Hepatocyte (in vitro differentiated cells): ENCODE results near the gene SLC34A3. TPM values are rescaled to one million over a fixed set of nuclear protein-coding genes. Genes with fewer than 3 reads are reported as not detected.

ENCODE experiments used
- DNase-seq: peaks from one replicate; pipeline ENCODE4 v3.0.0-alpha.2; 2016; ENCODE audit warnings: low spot score
- H2AFZ ChIP-seq: fragments of 200-600 bp; sonication (generic); 2 replicates; pipeline ENCODE4 v1.6.0; 2016; ENCODE audit warnings: antibody characterized with exemption, mild to moderate bottlenecking
- H3K27ac ChIP-seq: fragments of 200-600 bp; sonication (generic); 2 replicates; pipeline ENCODE4 v1.5.1; 2016; ENCODE audit warnings: mild to moderate bottlenecking
- H3K27me3 ChIP-seq: fragments of 200-600 bp; sonication (generic); 2 replicates; pipeline ENCODE4 v1.6.1; 2016
- H3K36me3 ChIP-seq: fragments of 200-600 bp; sonication (generic); replicated peaks from 2 replicates; pipeline ENCODE4 v1.5.1; 2016; ENCODE audit warnings: low read depth; ENCODE audit not compliant: insufficient read depth
- H3K4me1 ChIP-seq: fragments of 200-600 bp; sonication (generic); 2 replicates; pipeline ENCODE4 v1.5.1; 2016; ENCODE audit warnings: mild to moderate bottlenecking, moderate library complexity; ENCODE audit not compliant: insufficient read depth
- H3K4me2 ChIP-seq: fragments of 200-600 bp; sonication (generic); 2 replicates; pipeline ENCODE4 v1.6.0; 2016
- H3K4me3 ChIP-seq: fragments of 200-600 bp; sonication (generic); 2 replicates; pipeline ENCODE4 v1.5.1; 2016; ENCODE audit warnings: mild to moderate bottlenecking
- H3K79me2 ChIP-seq: fragments of 200-600 bp; sonication (generic); 2 replicates; pipeline ENCODE4 v1.6.0; 2017; ENCODE audit warnings: mild to moderate bottlenecking
- H3K9me2 ChIP-seq: fragments of 200-600 bp; sonication (generic); replicated peaks from 2 replicates; pipeline ENCODE4 v1.6.0; 2017; ENCODE audit warnings: mild to moderate bottlenecking; ENCODE audit not compliant: insufficient read depth
- H3K9me3 ChIP-seq: fragments of 200-600 bp; sonication (generic); 2 replicates; pipeline ENCODE4 v1.5.1; 2016; ENCODE audit warnings: low read depth, mild to moderate bottlenecking
- H4K20me1 ChIP-seq: fragments of 200-600 bp; sonication (generic); 2 replicates; pipeline ENCODE4 v1.6.0; 2016; ENCODE audit warnings: mild to moderate bottlenecking; ENCODE audit not compliant: insufficient read depth, poor library complexity, severe bottlenecking
- EZH2 ChIP-seq: fragments of 200-600 bp; sonication (generic); IDR thresholded peaks from 2 replicates; pipeline ENCODE4 v1.6.1; 2016; ENCODE audit warnings: antibody characterized with exemption, mild to moderate bottlenecking, borderline replicate concordance
- EZH2phosphoT487 ChIP-seq: fragments of 200-600 bp; sonication (generic); IDR thresholded peaks from one replicate; pipeline ENCODE4 v1.6.1; 2018; ENCODE audit warnings: antibody characterized with exemption, mild to moderate bottlenecking, low read depth, moderate library complexity; ENCODE audit not compliant: unreplicated experiment, severe bottlenecking
- WGBS: methylation state at CpG from one replicate; pipeline ENCODE4 v1.1.6; 2016; ENCODE audit warnings: low lambda C conversion rate; ENCODE audit errors: missing lambda C conversion rate; 5-methylcytosine and 5-hydroxymethylcytosine counted together
- polyA plus RNA-seq: library from polyadenylated mRNA; unstranded; fragments of >200 nt; fragmentation: Nextera tagmentation; extraction: Ambion mirVana; gene quantifications from 2 replicates; pipeline ENCODE4 v1.2.1, GENCODE V29; 2016
- total RNA-seq: library from RNA; depleted of rRNA; stranded (reverse); fragments of >200 nt; gene quantifications from 2 replicates; pipeline ENCODE4 v1.2.3, GENCODE V29; 2014
- TF ChIP-seq, protein P1 (sequence below): fragments of 200-600 bp; sonication (generic); IDR thresholded peaks from 2 replicates; pipeline ENCODE4 v1.5.1; 2016; ENCODE audit warnings: antibody characterized with exemption, mild to moderate bottlenecking; ENCODE audit not compliant: poor library complexity

The SLC34A3 gene
- total and polyA plus RNA-seq, 2 experiments from 2014 or later = 2.7 to 4.7 TPM

DNA sequence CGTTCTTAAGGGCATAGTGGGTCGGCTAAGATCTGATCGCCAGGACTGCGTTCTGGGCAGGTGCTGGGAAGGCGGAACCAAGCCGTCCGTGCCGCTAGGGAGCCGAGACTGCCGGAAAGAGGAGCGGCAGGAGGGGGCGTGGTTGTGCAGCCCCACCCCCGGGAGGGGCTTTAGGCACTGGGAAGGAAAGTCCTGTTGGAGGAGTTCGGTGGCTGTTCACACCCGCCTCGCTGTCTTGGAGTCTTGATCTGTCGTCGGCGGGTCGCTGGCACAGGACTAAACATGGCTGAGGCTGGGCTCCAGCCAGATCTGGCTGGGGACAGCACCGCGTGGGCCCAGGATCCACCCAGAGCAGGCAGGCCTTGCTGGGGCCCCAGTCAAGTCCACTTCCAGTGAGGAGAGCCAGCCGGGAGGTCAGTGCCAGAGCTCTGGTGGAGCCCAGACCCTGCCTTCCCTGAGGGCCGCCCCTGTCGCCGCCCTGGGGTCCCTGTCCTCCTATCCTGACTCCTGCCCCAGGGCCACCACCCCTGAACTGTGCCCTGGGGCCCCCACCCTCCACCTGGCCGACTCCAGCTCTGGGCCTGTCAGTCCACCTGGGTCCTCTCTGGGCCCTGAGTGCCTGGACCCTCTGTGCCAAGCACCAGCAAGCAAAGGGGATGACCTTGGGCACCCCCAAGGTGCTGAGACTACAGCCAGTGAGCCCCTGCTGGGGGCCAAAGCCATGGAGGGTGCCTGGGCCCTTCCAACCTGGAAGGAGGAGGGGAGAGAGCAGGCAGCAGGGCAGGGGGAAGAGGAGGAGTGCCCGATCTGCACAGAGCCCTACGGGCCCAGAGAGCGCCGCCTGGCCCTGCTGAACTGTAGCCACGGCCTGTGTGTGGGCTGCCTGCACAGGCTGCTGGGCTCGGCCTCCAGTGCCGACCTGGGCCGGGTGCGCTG is 13.2 kb upstream of the SLC34A3 start:
- DNase-seq = peak; percentile 90
- H3K4me1 ChIP-seq = peaks cover 24% of the 10 kb centered on the region
- 52% methylated on average over 36 of the region's 36 CpGs for WGBS

DNA sequence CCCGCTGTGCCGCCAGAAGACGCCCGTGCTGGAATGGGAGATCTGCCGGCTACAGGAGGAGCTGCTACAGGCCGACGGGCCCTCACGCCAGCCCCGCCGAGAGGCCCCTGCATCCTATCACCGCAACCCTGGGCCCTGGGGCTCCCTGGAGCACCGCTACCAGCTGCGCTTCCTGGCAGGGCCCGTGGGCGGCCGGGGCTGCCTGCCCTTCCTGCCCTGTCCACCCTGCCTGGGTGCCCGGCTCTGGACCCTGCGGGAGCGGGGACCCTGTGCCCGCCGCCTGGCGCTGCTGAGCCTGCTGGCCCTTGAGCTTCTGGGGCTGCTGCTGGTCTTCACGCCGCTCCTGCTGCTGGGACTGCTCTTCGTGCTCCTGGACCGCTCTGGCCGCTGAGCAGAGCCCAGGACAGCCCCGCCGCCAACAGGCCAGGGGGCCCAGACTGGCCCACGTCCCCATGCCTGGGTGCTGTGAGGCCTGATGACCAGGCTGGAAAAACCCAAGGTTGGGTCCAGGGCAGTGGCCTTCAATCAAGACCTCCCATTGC is 12.4 kb upstream of the SLC34A3 start:
- no peaks in the 10 kb centered on the region for H3K79me2 ChIP-seq
- no peak overlapping the region for H2AFZ ChIP-seq
- H3K9me2 ChIP-seq = no peaks in the 10 kb centered on the region
- no peaks in the 10 kb centered on the region for H4K20me1 ChIP-seq
- 96% methylated on average over 28 of the region's 30 CpGs for WGBS
- TF ChIP-seq EZH2phosphoT487 (no peak), EZH2 (no peak)
- TF ChIP-seq, protein P1, sequence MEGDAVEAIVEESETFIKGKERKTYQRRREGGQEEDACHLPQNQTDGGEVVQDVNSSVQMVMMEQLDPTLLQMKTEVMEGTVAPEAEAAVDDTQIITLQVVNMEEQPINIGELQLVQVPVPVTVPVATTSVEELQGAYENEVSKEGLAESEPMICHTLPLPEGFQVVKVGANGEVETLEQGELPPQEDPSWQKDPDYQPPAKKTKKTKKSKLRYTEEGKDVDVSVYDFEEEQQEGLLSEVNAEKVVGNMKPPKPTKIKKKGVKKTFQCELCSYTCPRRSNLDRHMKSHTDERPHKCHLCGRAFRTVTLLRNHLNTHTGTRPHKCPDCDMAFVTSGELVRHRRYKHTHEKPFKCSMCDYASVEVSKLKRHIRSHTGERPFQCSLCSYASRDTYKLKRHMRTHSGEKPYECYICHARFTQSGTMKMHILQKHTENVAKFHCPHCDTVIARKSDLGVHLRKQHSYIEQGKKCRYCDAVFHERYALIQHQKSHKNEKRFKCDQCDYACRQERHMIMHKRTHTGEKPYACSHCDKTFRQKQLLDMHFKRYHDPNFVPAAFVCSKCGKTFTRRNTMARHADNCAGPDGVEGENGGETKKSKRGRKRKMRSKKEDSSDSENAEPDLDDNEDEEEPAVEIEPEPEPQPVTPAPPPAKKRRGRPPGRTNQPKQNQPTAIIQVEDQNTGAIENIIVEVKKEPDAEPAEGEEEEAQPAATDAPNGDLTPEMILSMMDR = no peak
- H3K9me3 ChIP-seq = no peaks in the 10 kb centered on the region
- H3K27me3 ChIP-seq = no peaks in the 10 kb centered on the region
- no peak for DNase-seq
- peaks cover 29% of the 10 kb centered on the region for H3K4me1 ChIP-seq
- no peak overlapping the region for H3K4me3 ChIP-seq
- H3K27ac ChIP-seq = peak overlapping the region; percentile 82
- H3K36me3 ChIP-seq = no peaks in the 10 kb centered on the region
- peak overlapping the region; percentile 70 for H3K4me2 ChIP-seq

More for the DNA sequence above, 13.2 kb upstream of the SLC34A3 start:
- Histone ChIP-seq H3K4me2 (peak overlapping the region; percentile 70), H3K4me3 (no peak overlapping the region), H3K27ac (peak overlapping the region; percentile 85), H3K9me3 (no peaks in the 10 kb centered on the region), H3K36me3 (no peaks in the 10 kb centered on the region), H3K9me2 (no peaks in the 10 kb centered on the region), H2AFZ (no peak overlapping the region), H3K79me2 (no peaks in the 10 kb centered on the region), H4K20me1 (no peaks in the 10 kb centered on the region), H3K27me3 (no peaks in the 10 kb centered on the region)
- TF ChIP-seq, protein P1 = no peak
- no peak for TF ChIP-seq EZH2
- TF ChIP-seq EZH2phosphoT487 = no peak

DNA sequence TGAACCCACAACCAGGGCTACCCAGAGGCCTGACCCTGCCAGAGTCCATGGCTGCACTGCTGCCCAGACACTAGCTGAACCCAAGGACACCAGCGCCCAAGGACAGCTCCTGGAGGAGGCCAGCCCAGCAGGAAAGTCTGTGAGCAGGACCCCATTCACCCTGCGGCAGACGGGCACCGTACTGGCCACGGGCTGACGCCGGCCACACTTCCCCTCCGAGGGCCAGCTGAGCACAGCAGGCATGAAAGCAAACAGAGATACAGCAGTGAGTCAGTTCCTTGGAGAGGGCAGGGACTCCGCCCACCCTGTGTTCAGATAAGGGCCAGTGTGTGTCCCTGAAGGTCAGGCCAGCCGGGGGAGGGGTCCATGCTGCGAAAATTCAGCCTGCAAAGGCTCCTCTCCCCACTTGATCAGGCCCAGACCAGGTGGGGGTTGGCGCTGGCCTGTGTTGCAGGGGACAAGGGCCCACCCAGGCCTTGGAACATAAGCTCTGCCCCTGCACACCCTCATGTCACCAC is 11.9 kb upstream of the SLC34A3 start:
- Histone ChIP-seq H3K4me2 (peak overlapping the region; percentile 70), H3K36me3 (no peaks in the 10 kb centered on the region), H3K9me2 (no peaks in the 10 kb centered on the region), H4K20me1 (no peaks in the 10 kb centered on the region), H3K79me2 (no peaks in the 10 kb centered on the region), H3K4me3 (no peak overlapping the region), H3K27ac (peak overlapping the region; percentile 82), H3K4me1 (peaks cover 29% of the 10 kb centered on the region), H3K27me3 (no peaks in the 10 kb centered on the region), H2AFZ (no peak overlapping the region), H3K9me3 (no peaks in the 10 kb centered on the region)
- TF ChIP-seq EZH2phosphoT487 = no peak
- TF ChIP-seq, protein P1 = no peak
- TF ChIP-seq EZH2 = no peak
- whole genome bisulfite sequencing = 30% methylated on average over 12 of the region's 12 CpGs
- DNase-seq = peak; percentile 82
